Mesodermal cell (in vitro differentiated cells): ENCODE data around the gene ASPG.

ENCODE experiments used
- H3K27ac ChIP-seq: 2 replicates; pipeline ENCODE4 v1.7.0; 2013; ENCODE audit warnings: mild to moderate bottlenecking, low read depth, low read length, moderate library complexity; ENCODE audit not compliant: severe bottlenecking
- H3K36me3 ChIP-seq: 2 replicates; pipeline ENCODE4 v1.7.1; 2013; ENCODE audit warnings: mild to moderate bottlenecking, low read length, moderate library complexity; ENCODE audit not compliant: control insufficient read depth, insufficient read depth
- H3K4me1 ChIP-seq: one replicate; pipeline ENCODE4 v1.7.1; 2013; ENCODE audit warnings: mild to moderate bottlenecking, low read length; ENCODE audit not compliant: insufficient read depth, control insufficient read depth, poor library complexity, severe bottlenecking
- H3K4me3 ChIP-seq: 2 replicates; pipeline ENCODE4 v1.7.0; 2013; ENCODE audit warnings: low read length, control low read depth, mild to moderate bottlenecking; ENCODE audit not compliant: insufficient read depth, poor library complexity, severe bottlenecking; ENCODE audit errors: extremely low read depth
- H3K9me3 ChIP-seq: 2 replicates; pipeline ENCODE4 v1.7.1; 2013; ENCODE audit warnings: mild to moderate bottlenecking, low read length, moderate library complexity; ENCODE audit not compliant: control insufficient read depth
- WGBS, 2 experiments: methylation state at CpG; one replicate each; pipeline ENCODE4 v1.1.5; 2013; ENCODE audit warnings: missing lambda C conversion rate in 2 of 2; ENCODE audit not compliant: insufficient coverage in 2 of 2; 5-methylcytosine and 5-hydroxymethylcytosine counted together

ASPG gene

GRCh38 chr14:104049576-104050240, 35.8 kb upstream of the ASPG start:
- Histone ChIP-seq H3K4me1 (no peaks in the 10 kb centered on the region), H3K36me3 (no peaks in the 10 kb centered on the region), H3K9me3 (no peaks in the 10 kb centered on the region), H3K27ac (no peak overlapping the region), H3K4me3 (no peak overlapping the region)
- 85 to 86% methylated on average over 8 to 9 of the region's 9 CpGs for WGBS, 2 experiments

DNA sequence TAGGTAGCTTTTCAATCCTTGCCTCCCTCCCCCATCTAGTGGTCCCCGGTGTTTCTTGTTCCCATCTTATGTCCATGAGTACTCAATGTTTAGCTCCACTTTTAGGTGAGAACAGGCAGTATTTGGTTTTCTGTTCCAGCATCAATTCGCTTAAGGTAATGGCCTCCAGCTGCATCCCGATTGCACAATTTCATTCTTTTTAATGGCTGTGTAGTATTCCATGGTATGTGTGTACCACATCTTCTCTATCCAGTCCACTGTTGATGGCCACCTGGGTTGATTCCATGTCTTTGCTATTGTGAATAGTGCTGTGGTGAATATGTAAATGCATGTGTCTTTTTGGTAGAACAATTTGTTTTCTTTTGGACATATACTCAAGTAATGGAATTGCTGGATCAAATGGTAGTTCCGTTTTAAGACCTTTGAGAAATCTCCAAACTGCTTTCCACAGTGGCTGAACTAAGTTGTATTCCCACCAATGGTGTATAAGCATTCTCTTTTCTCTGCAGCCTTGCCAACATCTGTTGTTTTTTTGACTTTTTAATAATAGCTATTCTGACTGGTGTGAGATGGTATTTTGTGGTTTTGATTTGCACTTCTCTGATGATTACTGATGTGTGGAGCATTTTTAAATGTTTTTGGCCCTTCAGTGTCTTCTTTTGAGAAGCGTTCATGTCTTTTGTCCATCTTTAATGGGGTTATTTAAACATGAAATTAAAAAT, 34.2 kb upstream of the ASPG start:
- Histone ChIP-seq H3K27ac (no peak overlapping the region), H3K4me3 (no peak overlapping the region), H3K36me3 (no peaks in the 10 kb centered on the region), H3K4me1 (no peaks in the 10 kb centered on the region), H3K9me3 (no peaks in the 10 kb centered on the region)
- 93 to 100% methylated on average over 1 to 3 of the region's 5 CpGs for WGBS, 2 experiments

- no peaks in the 10 kb centered on the region for H3K4me1 ChIP-seq
- no peaks in the 10 kb centered on the region for H3K36me3 ChIP-seq
- H3K9me3 ChIP-seq: no peaks in the 10 kb centered on the region
- H3K4me3 ChIP-seq: no peak overlapping the region
- H3K27ac ChIP-seq: no peak overlapping the region
- 87% methylated on average over 14 to 16 of the region's 16 CpGs for WGBS, 2 experiments
Observed at GRCh38 chr14:104054222-104054905, 31.1 kb upstream of the ASPG start.

DNA sequence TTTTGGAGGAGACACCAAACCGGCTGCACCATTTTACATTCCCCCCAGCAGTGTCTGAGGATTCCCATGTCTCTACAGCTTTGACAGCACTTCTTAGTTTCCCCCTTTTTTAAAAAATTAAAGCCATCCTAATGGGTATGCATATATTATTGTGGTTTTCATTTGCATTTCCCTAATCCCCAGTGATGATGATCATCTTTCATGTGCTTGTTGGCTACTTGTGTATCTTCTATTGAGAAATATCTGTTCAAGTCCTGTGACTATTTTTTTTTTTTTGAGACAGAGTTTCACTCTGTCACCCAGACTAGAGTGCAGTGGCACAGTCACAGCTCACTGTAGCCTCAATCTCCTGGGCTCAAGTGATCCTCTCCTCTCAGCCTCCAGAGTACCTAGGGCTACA, 23.2 kb upstream of the ASPG start:
- Histone ChIP-seq H3K36me3 (no peaks in the 10 kb centered on the region), H3K27ac (no peak overlapping the region), H3K4me1 (no peaks in the 10 kb centered on the region), H3K4me3 (no peak overlapping the region), H3K9me3 (peaks cover 19% of the 10 kb centered on the region)
- WGBS, 2 experiments: no CpG with 5 or more reads among the region's 1 CpG

DNA sequence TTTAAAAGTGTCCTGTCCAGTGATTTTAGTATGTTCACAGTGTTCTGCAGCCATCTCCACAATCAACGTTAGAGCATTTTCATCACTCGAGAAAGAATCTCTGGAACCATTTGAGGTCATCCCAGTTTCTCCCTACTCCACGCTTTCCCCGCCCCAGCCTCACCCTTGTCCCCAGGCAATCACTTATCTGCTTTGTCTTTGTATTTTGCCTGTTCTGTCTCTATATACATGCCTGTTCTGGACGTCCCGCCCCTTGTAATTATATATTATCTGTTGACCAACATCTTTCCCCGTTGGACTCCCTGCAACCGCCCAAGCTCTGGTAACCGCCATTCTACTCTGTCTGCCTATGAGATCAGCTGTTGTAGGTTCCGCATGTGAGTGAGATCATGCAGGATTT, 21.5 kb upstream of the ASPG start:
- H3K9me3 ChIP-seq: peaks cover 19% of the 10 kb centered on the region
- no peak overlapping the region for H3K4me3 ChIP-seq
- no peaks in the 10 kb centered on the region for H3K36me3 ChIP-seq
- WGBS, 2 experiments: 82 to 89% methylated on average over 6 to 8 of the region's 10 CpGs
- H3K4me1 ChIP-seq: no peaks in the 10 kb centered on the region
- no peak overlapping the region for H3K27ac ChIP-seq

GRCh38 chr14:104066279-104066678, 19.2 kb upstream of the ASPG start:
- Histone ChIP-seq H3K36me3 (no peaks in the 10 kb centered on the region), H3K27ac (no peak overlapping the region), H3K4me1 (no peaks in the 10 kb centered on the region), H3K9me3 (peaks cover 19% of the 10 kb centered on the region), H3K4me3 (no peak overlapping the region)
- WGBS, 2 experiments: 71 to 90% methylated on average over 4 to 5 of the region's 5 CpGs

DNA sequence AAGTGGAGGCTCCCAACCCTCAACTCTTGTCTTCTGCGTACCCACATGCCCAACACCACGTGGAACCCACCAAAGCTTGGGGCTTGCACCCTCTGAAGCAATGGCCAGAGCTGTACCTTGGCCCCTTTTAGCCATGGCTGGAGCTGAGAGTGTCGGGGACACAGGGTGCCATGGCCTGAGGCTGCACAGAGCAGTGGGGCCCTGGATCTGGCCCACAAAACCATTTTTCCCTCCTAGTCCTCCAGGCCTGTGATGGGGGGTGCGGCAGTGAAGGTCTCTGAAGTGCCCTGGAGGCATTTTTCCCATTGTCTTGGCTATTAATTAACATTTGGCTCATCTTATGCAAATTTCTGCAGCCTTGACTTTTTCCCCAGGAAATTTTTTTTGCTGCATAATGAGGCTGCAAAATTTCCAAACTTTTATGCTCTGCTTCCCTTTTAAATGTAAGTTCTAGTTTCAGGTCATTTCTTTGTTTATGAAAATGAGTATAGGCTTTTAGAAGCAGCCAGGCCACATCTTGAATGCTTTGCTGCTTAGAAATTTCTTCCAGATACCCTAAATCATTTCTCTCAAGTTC, 18.7 kb upstream of the ASPG start:
- H3K27ac ChIP-seq: no peak overlapping the region
- H3K4me3 ChIP-seq: no peak overlapping the region
- no peaks in the 10 kb centered on the region for H3K36me3 ChIP-seq
- WGBS, 2 experiments: 49 to 53% methylated on average over 2 to 3 of the region's 4 CpGs
- H3K9me3 ChIP-seq: peaks cover 19% of the 10 kb centered on the region
- H3K4me1 ChIP-seq: no peaks in the 10 kb centered on the region

DNA sequence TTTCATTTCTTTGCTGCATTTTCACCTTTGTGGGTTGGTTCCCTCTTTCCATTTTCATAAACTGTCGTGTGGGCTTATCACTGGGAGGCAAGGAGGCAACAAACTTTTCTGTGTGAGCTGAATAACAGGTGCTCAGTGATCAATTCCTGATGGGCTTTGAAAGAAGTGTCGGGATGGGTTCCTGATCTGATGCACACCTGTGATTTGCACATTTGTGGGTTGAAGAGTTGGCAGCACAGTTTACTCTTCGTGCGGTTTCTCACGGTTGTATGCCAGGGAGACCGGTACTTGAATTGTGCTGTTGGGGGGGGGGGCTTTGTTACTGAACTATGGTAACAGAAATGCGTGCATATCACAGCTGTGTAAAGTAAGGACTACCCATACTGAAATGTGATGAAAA, 16.0 kb upstream of the ASPG start:
- Histone ChIP-seq H3K9me3 (peaks cover 19% of the 10 kb centered on the region), H3K36me3 (no peaks in the 10 kb centered on the region), H3K4me1 (no peaks in the 10 kb centered on the region), H3K4me3 (no peak overlapping the region), H3K27ac (no peak overlapping the region)
- WGBS, 2 experiments: 86 to 100% methylated on average over 1 to 4 of the region's 7 CpGs

DNA sequence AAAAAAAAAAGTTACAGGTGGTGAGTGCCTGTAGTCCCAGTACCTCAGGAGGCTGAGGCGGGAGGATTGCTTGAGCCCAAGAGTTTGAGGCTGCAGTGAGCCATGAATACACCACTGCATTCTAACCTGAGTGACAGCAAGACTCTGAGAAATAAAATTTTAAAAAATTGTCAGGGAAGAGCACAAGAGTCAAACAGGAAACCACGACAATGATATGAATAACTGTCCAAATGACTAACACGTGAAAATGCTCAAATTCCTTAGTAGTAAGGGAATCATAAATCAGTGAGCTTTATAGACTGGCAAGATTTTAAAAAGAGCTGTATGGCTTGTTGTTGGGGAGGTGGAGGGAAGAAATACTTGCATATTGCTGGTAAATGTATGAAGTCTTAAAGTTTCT, 12.9 kb upstream of the ASPG start:
- no peak overlapping the region for H3K27ac ChIP-seq
- no peaks in the 10 kb centered on the region for H3K36me3 ChIP-seq
- WGBS, 2 experiments: 88 to 96% methylated on average over 2 to 3 of the region's 3 CpGs
- H3K4me1 ChIP-seq: no peaks in the 10 kb centered on the region
- no peak overlapping the region for H3K4me3 ChIP-seq
- no peaks in the 10 kb centered on the region for H3K9me3 ChIP-seq

GRCh38 chr14:104073764-104074163, 11.7 kb upstream of the ASPG start:
- Histone ChIP-seq H3K4me3 (no peak overlapping the region), H3K4me1 (no peaks in the 10 kb centered on the region), H3K27ac (no peak overlapping the region), H3K9me3 (no peaks in the 10 kb centered on the region), H3K36me3 (no peaks in the 10 kb centered on the region)
- 53 to 80% methylated on average over 1 to 3 of the region's 4 CpGs for WGBS, 2 experiments
